ENCODE results near the gene CLEC9A. TPM values are rescaled to one million over a fixed set of nuclear protein-coding genes. Genes with fewer than 3 reads are reported as not detected.

Gene CLEC9A
- total RNA-seq, 2 experiments from 2014 or later = not detected

GRCh38 chr12:10048526-10048925 is 18.0 kb downstream of the CLEC9A start:
- Histone ChIP-seq H3K4me3 (ENCODE audit: low read depth, low read length, poor library complexity, severe bottlenecking) (no peak overlapping the region), H3K9me2 (ENCODE audit: insufficient read depth, low read length) (no peaks in the 10 kb centered on the region), H3K27ac (ENCODE audit: low read depth, low read length, poor library complexity, severe bottlenecking) (no peak overlapping the region), H3K36me3 (ENCODE audit: insufficient read depth, low read length) (no peaks in the 10 kb centered on the region), H3K4me2 (ENCODE audit: low read length) (no peak overlapping the region), H2AFZ (ENCODE audit: low read length) (no peak overlapping the region), H3K79me2 (ENCODE audit: insufficient read depth, low read depth, low read length) (no peaks in the 10 kb centered on the region), H3K4me1 (ENCODE audit: insufficient read depth, low read length, poor library complexity, severe bottlenecking) (peaks cover 9% of the 10 kb centered on the region), H4K20me1 (ENCODE audit: insufficient read depth, low read length) (no peaks in the 10 kb centered on the region), H3K9me3 (ENCODE audit: low read length) (no peaks in the 10 kb centered on the region)
- BruUV-seq (replicated peaks) = no TSS peak
- ChIA-PET CTCF (ENCODE audit: unreplicated experiment) (no interaction called here), POLR2A (interaction anchor here (0.6 to 1.0 kb wide), 3 partner anchors 42 to 169 kb away, joined by 3 read pairs; no protein-coding TSS in a partner anchor)
- no peak for DNase-seq (ENCODE audit: low spot score)
- TF ChIP-seq, protein P1, sequence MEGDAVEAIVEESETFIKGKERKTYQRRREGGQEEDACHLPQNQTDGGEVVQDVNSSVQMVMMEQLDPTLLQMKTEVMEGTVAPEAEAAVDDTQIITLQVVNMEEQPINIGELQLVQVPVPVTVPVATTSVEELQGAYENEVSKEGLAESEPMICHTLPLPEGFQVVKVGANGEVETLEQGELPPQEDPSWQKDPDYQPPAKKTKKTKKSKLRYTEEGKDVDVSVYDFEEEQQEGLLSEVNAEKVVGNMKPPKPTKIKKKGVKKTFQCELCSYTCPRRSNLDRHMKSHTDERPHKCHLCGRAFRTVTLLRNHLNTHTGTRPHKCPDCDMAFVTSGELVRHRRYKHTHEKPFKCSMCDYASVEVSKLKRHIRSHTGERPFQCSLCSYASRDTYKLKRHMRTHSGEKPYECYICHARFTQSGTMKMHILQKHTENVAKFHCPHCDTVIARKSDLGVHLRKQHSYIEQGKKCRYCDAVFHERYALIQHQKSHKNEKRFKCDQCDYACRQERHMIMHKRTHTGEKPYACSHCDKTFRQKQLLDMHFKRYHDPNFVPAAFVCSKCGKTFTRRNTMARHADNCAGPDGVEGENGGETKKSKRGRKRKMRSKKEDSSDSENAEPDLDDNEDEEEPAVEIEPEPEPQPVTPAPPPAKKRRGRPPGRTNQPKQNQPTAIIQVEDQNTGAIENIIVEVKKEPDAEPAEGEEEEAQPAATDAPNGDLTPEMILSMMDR (conservative IDR thresholded peaks at IDR 0.05; ENCODE audit: low read length) = no peak
- no peak for TF ChIP-seq EZH2phosphoT487 (IDR thresholded peaks at IDR 0.05; ENCODE audit: borderline replicate concordance, low read depth, low read length)
- intact Hi-C loops (cut with micrococcal nuclease; ENCODE audit: unreplicated experiment) = loop anchor here (10.0 kb wide), 1 partner anchor 1586 kb away; no protein-coding TSS in a partner anchor

DNA sequence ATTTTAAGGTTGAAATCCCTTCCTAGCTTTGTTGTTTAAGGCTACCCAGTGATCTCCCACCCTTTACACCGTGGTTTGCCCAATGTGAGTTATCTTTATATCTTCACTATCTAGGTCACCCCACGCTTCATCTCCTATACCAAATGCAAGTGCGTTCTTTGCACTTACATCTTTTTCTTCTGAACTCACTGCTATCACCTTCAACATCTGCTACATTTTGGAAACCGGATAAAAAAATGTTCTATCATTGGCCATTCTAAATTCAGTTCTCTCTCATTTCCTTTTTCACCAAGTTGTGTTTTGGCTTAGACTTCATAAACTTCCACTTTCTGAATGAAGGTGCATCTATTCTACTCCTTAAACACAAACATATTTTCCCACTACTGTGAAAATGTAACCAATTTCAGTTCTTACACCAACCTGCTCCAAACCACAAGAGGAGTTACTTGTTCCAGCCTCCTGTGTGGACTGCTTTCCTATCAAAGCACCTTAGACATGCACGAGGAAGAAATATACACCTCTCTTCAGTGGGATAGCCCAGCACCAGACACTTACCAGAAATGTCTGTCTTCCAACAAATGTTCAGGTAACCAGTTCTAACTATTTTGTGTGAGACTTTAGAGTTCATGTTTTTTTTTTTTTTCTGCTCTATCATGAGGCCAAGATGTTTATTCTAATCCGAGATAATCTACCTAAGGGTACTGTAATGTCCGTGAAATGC is 21.9 kb downstream of the CLEC9A start:
- H3K36me3 ChIP-seq (ENCODE audit: insufficient read depth, low read length) = no peaks in the 10 kb centered on the region
- H4K20me1 ChIP-seq (ENCODE audit: insufficient read depth, low read length) = no peaks in the 10 kb centered on the region
- POLR2A ChIA-PET = interaction anchor here (0.7 to 1.0 kb wide), 2 partner anchors 9 to 371 kb away, joined by 3 read pairs; no protein-coding TSS in a partner anchor
- intact Hi-C loops (cut with micrococcal nuclease; ENCODE audit: unreplicated experiment) = no loop called here
- H3K4me2 ChIP-seq (ENCODE audit: low read length) = no peak overlapping the region
- H3K9me2 ChIP-seq (ENCODE audit: insufficient read depth, low read length) = no peaks in the 10 kb centered on the region
- no peak overlapping the region for H3K4me3 ChIP-seq (ENCODE audit: low read depth, low read length, poor library complexity, severe bottlenecking)
- CTCF ChIA-PET (ENCODE audit: unreplicated experiment) = no interaction called here
- no peaks in the 10 kb centered on the region for H3K79me2 ChIP-seq (ENCODE audit: insufficient read depth, low read depth, low read length)
- TF ChIP-seq, protein P1 (conservative IDR thresholded peaks at IDR 0.05; ENCODE audit: low read length) = no peak
- TF ChIP-seq EZH2phosphoT487 (IDR thresholded peaks at IDR 0.05; ENCODE audit: borderline replicate concordance, low read depth, low read length) = no peak
- H3K9me3 ChIP-seq (ENCODE audit: low read length) = no peaks in the 10 kb centered on the region
- no TSS peak for BruUV-seq (replicated peaks)
- DNase-seq (ENCODE audit: low spot score) = no peak
- H2AFZ ChIP-seq (ENCODE audit: low read length) = no peak overlapping the region; the same call in 1 of the 2 replicates
- H3K27ac ChIP-seq (ENCODE audit: low read depth, low read length, poor library complexity, severe bottlenecking) = no peak overlapping the region
- H3K4me1 ChIP-seq (ENCODE audit: insufficient read depth, low read length, poor library complexity, severe bottlenecking) = peaks cover 9% of the 10 kb centered on the region

GRCh38 chr12:10058387-10058786 is 27.9 kb downstream of the CLEC9A start:
- Histone ChIP-seq H3K4me1 (ENCODE audit: insufficient read depth, low read length, poor library complexity, severe bottlenecking) (no peaks in the 10 kb centered on the region), H3K4me2 (ENCODE audit: low read length) (no peak overlapping the region), H3K9me3 (ENCODE audit: low read length) (no peaks in the 10 kb centered on the region), H3K27ac (ENCODE audit: low read depth, low read length, poor library complexity, severe bottlenecking) (no peak overlapping the region), H3K4me3 (ENCODE audit: low read depth, low read length, poor library complexity, severe bottlenecking) (no peak overlapping the region), H3K36me3 (ENCODE audit: insufficient read depth, low read length) (no peaks in the 10 kb centered on the region), H3K9me2 (ENCODE audit: insufficient read depth, low read length) (no peaks in the 10 kb centered on the region), H4K20me1 (ENCODE audit: insufficient read depth, low read length) (no peaks in the 10 kb centered on the region), H3K79me2 (ENCODE audit: insufficient read depth, low read depth, low read length) (no peaks in the 10 kb centered on the region), H2AFZ (ENCODE audit: low read length) (no peak overlapping the region)
- POLR2A ChIA-PET = interaction anchor here (0.7 to 0.8 kb wide), 2 partner anchors 14 to 56 kb away, joined by 3 read pairs; no protein-coding TSS in a partner anchor
- no TSS peak for BruUV-seq (replicated peaks)
- CTCF ChIA-PET (ENCODE audit: unreplicated experiment) = no interaction called here
- intact Hi-C loops (cut with micrococcal nuclease; ENCODE audit: unreplicated experiment) = no loop called here
- DNase-seq (ENCODE audit: low spot score) = no peak
- TF ChIP-seq, protein P1 (conservative IDR thresholded peaks at IDR 0.05; ENCODE audit: low read length) = no peak
- TF ChIP-seq EZH2phosphoT487 (IDR thresholded peaks at IDR 0.05; ENCODE audit: borderline replicate concordance, low read depth, low read length) = no peak

All from OCI-LY7 (cell line).